Measurements from ENCODE around the gene IL17RC. TPM values are rescaled to one million over a fixed set of nuclear protein-coding genes. Genes with fewer than 3 reads are reported as not detected.

Gene IL17RC
- total and polyA plus RNA-seq, 2 of the 8 experiments (the other 6 are each of a cell fraction or from before 2014, with no cell fraction given) = 11.8 to 13.0 TPM

- H3K4me1 ChIP-seq (replicated peaks in 1 of 4; ENCODE audit: control insufficient read depth in 3 of 4, insufficient read depth in 4 of 4, low read length in 3 of 4) = peaks cover 5 to 14% (median 11%) of the 10 kb centered on the region in 4 experiments
- no peak overlapping the region for H3K4me3 ChIP-seq (ENCODE audit: extremely low read depth in 1 of 4, insufficient read depth in 2 of 4, low read depth in 3 of 4, low read length in 4 of 4)
- ChIA-PET CTCF (ENCODE audit: partially characterized antibody) (interaction anchor here (1.1 kb wide), 2 partner anchors 48 to 79 kb away, joined by 3 read pairs; no protein-coding TSS in a partner anchor), POLR2A (ENCODE audit: partially characterized antibody) (interaction anchor here (1.4 kb wide), 1 partner anchor 22 kb away, joined by 6 read pairs; no protein-coding TSS in a partner anchor)
- no peak overlapping the region for H3K18ac ChIP-seq (ENCODE audit: extremely low read depth, low read length)
- no peaks in the 10 kb centered on the region for H4K20me1 ChIP-seq (replicated peaks in 1 of 2; ENCODE audit: control insufficient read depth in 1 of 2, insufficient read depth in 2 of 2, low read length in 2 of 2)
- H2AFZ ChIP-seq (ENCODE audit: low read length) = no peak overlapping the region
- H3K79me2 ChIP-seq (ENCODE audit: control insufficient read depth in 1 of 2, insufficient read depth in 2 of 2, low read length in 2 of 2) = no peaks in the 10 kb centered on the region
- no peak overlapping the region for H3K56ac ChIP-seq (replicated peaks; ENCODE audit: insufficient read length, low read depth, low read length)
- H3K27me3 ChIP-seq (replicated peaks in 1 of 4; ENCODE audit: control insufficient read depth in 3 of 4, extremely low read depth in 1 of 4, insufficient read depth in 3 of 4, low read length in 3 of 4) = no peaks in the 10 kb centered on the region
- H2BK15ac ChIP-seq (ENCODE audit: low read length) = no peak overlapping the region
- H3K9me3 ChIP-seq (ENCODE audit: insufficient read depth in 2 of 2, low read depth in 1 of 2, low read length in 1 of 2) = no peaks in the 10 kb centered on the region
- peaks cover 0 to 4% (median 2%) of the 10 kb centered on the region in 4 experiments; a peak in 4 of 8 replicates for H3K36me3 ChIP-seq (ENCODE audit: control insufficient read depth in 2 of 4, insufficient read depth in 4 of 4, low read length in 3 of 4)
- H3K4me2 ChIP-seq (ENCODE audit: insufficient read depth in 1 of 2, low read depth in 2 of 2, low read length in 2 of 2) = no peak overlapping the region
- H4K5ac ChIP-seq (ENCODE audit: insufficient read length, low read depth, low read length) = no peak overlapping the region
- H3K23ac ChIP-seq (ENCODE audit: insufficient read length) = no peak overlapping the region
- no peak for FAIRE-seq
- no peak overlapping the region for H2BK5ac ChIP-seq (ENCODE audit: low read depth, low read length)
- H2BK20ac ChIP-seq (ENCODE audit: low read length) = no peak overlapping the region
- H3K4ac ChIP-seq (replicated peaks; ENCODE audit: insufficient read length, low read depth, low read length) = no peak overlapping the region
- DNase-seq (ENCODE audit: low read depth in 1 of 2, low spot score in 2 of 2) = no peak
- no peak overlapping the region for H4K8ac ChIP-seq (ENCODE audit: extremely low read depth, insufficient read depth, low read length)
- H3K79me1 ChIP-seq (ENCODE audit: low read depth, low read length) = no peaks in the 10 kb centered on the region
- no peaks in the 10 kb centered on the region for H3K23me2 ChIP-seq (ENCODE audit: low read depth, low read length)
- no peak overlapping the region for H3K14ac ChIP-seq (ENCODE audit: insufficient read length)
- H4K91ac ChIP-seq (replicated peaks; ENCODE audit: insufficient read length, low read length) = no peak overlapping the region
- H2BK120ac ChIP-seq (replicated peaks; ENCODE audit: low read depth, low read length) = no peak overlapping the region
- 87% methylated on average over 8 of the region's 8 CpGs; no CpG with 5 or more reads in 1 of the 2 experiments for WGBS, 2 experiments (ENCODE audit: extremely low coverage in 1 of 2, insufficient coverage in 1 of 2, insufficient read length in 1 of 2, insufficient replicate concordance in 2 of 2, low coverage in 1 of 2, low lambda C conversion rate in 2 of 2, missing lambda C conversion rate in 1 of 2)
- H2AK5ac ChIP-seq (ENCODE audit: low read depth, low read length) = no peak overlapping the region
- no peak overlapping the region for H3K27ac ChIP-seq (ENCODE audit: low read depth, low read length)
- no peak overlapping the region for H3K9ac ChIP-seq (replicated peaks in 1 of 4; ENCODE audit: extremely low read depth in 1 of 4, low read depth in 3 of 4, low read length in 3 of 4)
- no peak overlapping the region for H2BK12ac ChIP-seq (ENCODE audit: low read depth, low read length)
- TF ChIP-seq SP4 (IDR thresholded peaks at IDR 0.05; ENCODE audit: low read length) (no peak), GTF2F1 (IDR thresholded peaks at IDR 0.05; ENCODE audit: borderline replicate concordance, low read depth, low read length) (no peak), GABPA (IDR thresholded peaks at IDR 0.05; ENCODE audit: borderline replicate concordance, insufficient read depth, low read length) (no peak), CBX5 (IDR thresholded peaks at IDR 0.05; ENCODE audit: low read depth, low read length) (no peak), KDM4A (IDR thresholded peaks at IDR 0.05; ENCODE audit: low read depth, low read length, severe bottlenecking) (no peak), RXRA (IDR thresholded peaks at IDR 0.05; ENCODE audit: insufficient read depth, low read depth, low read length) (no peak), YY1 (IDR thresholded peaks at IDR 0.05; ENCODE audit: low read depth, low read length) (no peak), RFX5 (IDR thresholded peaks at IDR 0.05; ENCODE audit: borderline replicate concordance, low read depth, low read length) (no peak)
Measured at GRCh38 chr3:9898467-9899241, 18.2 kb upstream of the IL17RC start.
